Mucosa of rectum (tissue), 2 donors: ENCODE results near the gene CDKN2D.

Source experiments
- H3K27ac ChIP-seq, 2 donors: one replicate each; pipeline ENCODE4 v1.7.0; 2013; ENCODE audit warnings: inconsistent platforms in 2 of 2, low read depth in 2 of 2, low read length in 2 of 2
- H3K27me3 ChIP-seq, 2 donors: one replicate each; pipeline ENCODE4 v1.7.0; 2013; ENCODE audit warnings: low read length in 2 of 2; ENCODE audit not compliant: control insufficient read depth in 2 of 2, insufficient read depth in 2 of 2
- H3K36me3 ChIP-seq, 2 donors: one replicate each; pipeline ENCODE4 v1.7.0; 2013; ENCODE audit warnings: low read length in 2 of 2; ENCODE audit not compliant: control insufficient read depth in 2 of 2, insufficient read depth in 2 of 2
- H3K4me1 ChIP-seq, 2 donors: one replicate each; pipeline ENCODE4 v1.7.0; 2013; ENCODE audit warnings: low read length in 2 of 2, mild to moderate bottlenecking in 1 of 2; ENCODE audit not compliant: control insufficient read depth in 2 of 2, insufficient read depth in 2 of 2
- H3K4me3 ChIP-seq, 2 donors: one replicate each; pipeline ENCODE4 v1.7.0; 2013; ENCODE audit warnings: low read length in 2 of 2
- H3K9ac ChIP-seq, 2 donors: one replicate each; pipeline ENCODE4 v1.7.0; 2013; ENCODE audit warnings: low read length in 2 of 2, low read depth in 1 of 2, mild to moderate bottlenecking in 1 of 2
- H3K9me3 ChIP-seq, 2 donors: one replicate each; pipeline ENCODE4 v1.7.0; 2013; ENCODE audit warnings: low read length in 2 of 2; ENCODE audit not compliant: control insufficient read depth in 2 of 2
- donor health status: healthy.
- donor health status: Normal muscosa, but diverticular disease.

The CDKN2D gene

GRCh38 chr19:10523135-10523636, 45.6 kb downstream of the CDKN2D start:
- H3K27me3 ChIP-seq = peaks cover 13 to 16% of the 10 kb centered on the region in 2 donors
- no peaks in the 10 kb centered on the region for H3K9me3 ChIP-seq
- no peak overlapping the region for H3K9ac ChIP-seq
- peaks cover 2 to 3% of the 10 kb centered on the region in 2 donors for H3K4me1 ChIP-seq
- H3K36me3 ChIP-seq = no peaks in the 10 kb centered on the region
- no peak overlapping the region for H3K27ac ChIP-seq
- H3K4me3 ChIP-seq = no peak overlapping the region

GRCh38 chr19:10521461-10522171, 47.2 kb downstream of the CDKN2D start:
- Histone ChIP-seq H3K9me3 (no peaks in the 10 kb centered on the region), H3K27ac (no peak overlapping the region), H3K36me3 (no peaks in the 10 kb centered on the region), H3K9ac (no peak overlapping the region), H3K4me1 (peaks cover 5 to 8% of the 10 kb centered on the region in 2 donors), H3K27me3 (peaks cover 27 to 29% of the 10 kb centered on the region in 2 donors), H3K4me3 (no peak overlapping the region)

GRCh38 chr19:10520652-10521318, 48.0 kb downstream of the CDKN2D start:
- peaks cover 5 to 8% of the 10 kb centered on the region in 2 donors for H3K4me1 ChIP-seq
- H3K9me3 ChIP-seq = no peaks in the 10 kb centered on the region
- no peak overlapping the region for H3K9ac ChIP-seq
- peaks cover 32 to 35% of the 10 kb centered on the region in 2 donors for H3K27me3 ChIP-seq
- H3K4me3 ChIP-seq = no peak overlapping the region
- H3K36me3 ChIP-seq = no peaks in the 10 kb centered on the region
- H3K27ac ChIP-seq = no peak overlapping the region

- Histone ChIP-seq H3K27me3 (peaks cover 44 to 45% of the 10 kb centered on the region in 2 donors), H3K27ac (no peak overlapping the region), H3K9ac (no peak overlapping the region)
Observed at GRCh38 chr19:10519421-10519820, 49.4 kb downstream of the CDKN2D start.

GRCh38 chr19:10518444-10519361, 50.1 kb downstream of the CDKN2D start:
- Histone ChIP-seq H3K9me3 (no peaks in the 10 kb centered on the region), H3K4me3 (no peak overlapping the region), H3K4me1 (peaks cover 5 to 8% of the 10 kb centered on the region in 2 donors), H3K9ac (no peak overlapping the region), H3K27ac (no peak overlapping the region), H3K27me3 (peaks cover 51% of the 10 kb centered on the region in 2 donors), H3K36me3 (no peaks in the 10 kb centered on the region)

More at GRCh38 chr19:10519421-10519820, 49.4 kb downstream of the CDKN2D start:
- Histone ChIP-seq H3K36me3 (no peaks in the 10 kb centered on the region), H3K4me1 (peaks cover 5 to 8% of the 10 kb centered on the region in 2 donors), H3K4me3 (no peak overlapping the region), H3K9me3 (no peaks in the 10 kb centered on the region)

- Histone ChIP-seq H3K4me3 (no peak overlapping the region), H3K27me3 (peaks cover 56 to 58% of the 10 kb centered on the region in 2 donors), H3K9ac (no peak overlapping the region), H3K9me3 (no peaks in the 10 kb centered on the region), H3K4me1 (peaks cover 5 to 8% of the 10 kb centered on the region in 2 donors), H3K36me3 (no peaks in the 10 kb centered on the region), H3K27ac (no peak overlapping the region)
Observed at GRCh38 chr19:10517760-10518443, 50.9 kb downstream of the CDKN2D start.

- Histone ChIP-seq H3K36me3 (no peaks in the 10 kb centered on the region), H3K4me3 (no peak within 1 kb of the TSS), H3K27me3 (peaks cover 56 to 58% of the 10 kb centered on the region in 2 donors), H3K27ac (no peak within 1 kb of the TSS), H3K9ac (no peak within 1 kb of the TSS), H3K4me1 (peaks cover 5 to 8% of the 10 kb centered on the region in 2 donors), H3K9me3 (no peaks in the 10 kb centered on the region)
Observed at GRCh38 chr19:10517361-10517759, 51.4 kb downstream of the CDKN2D start, which contains the start of gene S1PR5. S1PR5 (minus strand) TSS chr19:10517447; CDS start chr19:10515011, 2,436 bp downstream.

GRCh38 chr19:10516671-10517286, 52.0 kb downstream of the CDKN2D start:
- peaks cover 56 to 58% of the 10 kb centered on the region in 2 donors for H3K27me3 ChIP-seq
- H3K36me3 ChIP-seq = no peaks in the 10 kb centered on the region
- no peak overlapping the region for H3K9ac ChIP-seq

More at GRCh38 chr19:10516671-10517286, 52.0 kb downstream of the CDKN2D start:
- H3K4me1 ChIP-seq = peaks cover 5 to 8% of the 10 kb centered on the region in 2 donors
- no peaks in the 10 kb centered on the region for H3K9me3 ChIP-seq
- no peak overlapping the region for H3K4me3 ChIP-seq
- no peak overlapping the region for H3K27ac ChIP-seq
